ENCODE results near the gene GPATCH2L.

Gene GPATCH2L

GRCh38 chr14:76154539-76155126 is 2.9 kb downstream of the GPATCH2L start:
- H3K9me3 Mint-ChIP-seq, result peaks cover 8% of the 10 kb centered on the region
- H3K27me3 Mint-ChIP-seq, result no peaks in the 10 kb centered on the region
- peak overlapping the region; percentile 65 for H3K4me3 Mint-ChIP-seq
- H3K36me3 Mint-ChIP-seq (ENCODE audit: low read depth), result peaks cover 58% of the 10 kb centered on the region
- peaks cover 65% of the 10 kb centered on the region for H3K4me1 Mint-ChIP-seq
- ATAC-seq (no peak), DNase-seq (no peak)
- no peak overlapping the region for H3K27ac Mint-ChIP-seq

DNA sequence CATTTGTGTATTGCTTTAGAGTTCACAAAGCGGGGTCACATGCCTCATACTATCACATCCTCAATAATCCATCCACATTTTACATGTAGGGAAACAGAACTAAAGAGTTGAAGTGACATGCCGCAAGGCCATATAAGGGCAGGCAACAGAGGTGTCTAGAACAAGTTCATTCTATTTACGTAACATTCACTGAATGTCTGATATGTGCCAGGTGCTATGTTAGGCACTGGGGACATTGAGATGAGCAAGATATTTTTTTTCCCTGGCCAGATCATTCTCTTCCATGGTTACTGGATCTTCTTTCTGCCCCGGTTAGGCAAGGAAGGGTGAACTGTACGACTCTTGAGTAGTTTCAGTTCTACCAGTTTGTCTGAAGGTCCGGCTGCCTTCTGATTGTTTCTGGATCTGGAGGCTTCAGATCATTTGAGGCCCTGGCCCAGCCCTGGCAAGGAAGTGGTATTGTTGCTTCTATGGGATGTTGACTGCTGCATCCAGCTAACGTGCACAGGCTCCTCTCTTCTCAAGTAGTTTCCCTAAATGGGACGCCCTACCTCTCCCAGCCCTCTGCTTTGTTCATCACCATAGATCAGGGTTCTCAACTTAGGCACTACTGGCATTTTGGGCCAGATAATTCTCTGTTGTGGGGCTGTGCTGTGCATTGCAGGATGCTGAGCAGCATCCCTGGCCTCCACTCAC is 12.1 kb downstream of the GPATCH2L start:
- Mint-ChIP-seq H3K4me3 (no peak overlapping the region), H3K27ac (no peak overlapping the region), H3K9me3 (no peaks in the 10 kb centered on the region), H3K4me1 (peaks cover 8% of the 10 kb centered on the region), H3K27me3 (no peaks in the 10 kb centered on the region), H3K36me3 (ENCODE audit: low read depth) (peaks cover 57% of the 10 kb centered on the region)
- ATAC-seq (no peak), DNase-seq (no peak)

DNA sequence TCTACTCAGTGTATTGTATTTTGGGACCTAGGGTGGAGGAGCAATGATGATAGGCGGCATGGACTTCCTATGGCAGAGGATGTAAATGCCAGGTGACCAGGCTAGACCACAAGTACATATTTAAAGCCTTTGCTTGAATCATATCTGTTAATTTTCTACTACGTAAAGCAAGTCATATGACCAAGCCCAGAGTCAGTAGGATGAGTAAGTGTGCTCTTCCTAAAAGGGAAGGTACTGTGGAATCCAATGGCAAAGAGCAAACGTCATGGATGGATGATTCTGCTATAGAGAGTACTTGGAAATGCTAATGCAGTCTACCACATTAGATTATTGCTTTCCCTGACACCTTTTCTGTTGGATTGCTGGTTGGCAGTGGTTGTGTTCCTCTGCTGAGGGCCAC is 16.8 kb downstream of the GPATCH2L start:
- Mint-ChIP-seq H3K36me3 (ENCODE audit: low read depth) (peaks cover 56% of the 10 kb centered on the region), H3K4me1 (no peaks in the 10 kb centered on the region), H3K4me3 (no peak overlapping the region), H3K27ac (no peak overlapping the region), H3K27me3 (no peaks in the 10 kb centered on the region), H3K9me3 (no peaks in the 10 kb centered on the region)
- DNase-seq, result no peak
- ATAC-seq, result peak; percentile 43

DNA sequence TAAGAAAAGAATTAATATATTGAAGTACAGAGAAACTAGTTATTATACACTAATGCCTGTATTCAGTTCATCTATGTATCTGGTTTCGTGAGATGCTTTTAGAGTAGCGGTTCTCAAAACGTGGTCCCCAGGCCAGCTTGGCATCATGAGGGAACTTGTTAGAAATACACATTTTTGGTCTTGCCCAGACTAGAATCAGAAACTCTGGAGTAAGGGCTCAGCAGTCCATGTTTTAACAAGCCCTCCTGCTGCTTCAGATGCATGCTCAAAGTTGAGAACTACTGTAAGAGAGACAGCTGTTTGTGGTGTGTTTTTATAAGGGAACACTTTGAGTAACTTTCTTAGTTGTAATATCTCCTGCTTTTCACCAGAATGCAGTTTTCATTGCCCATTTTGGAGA is 18.1 kb downstream of the GPATCH2L start:
- DNase-seq (no peak), ATAC-seq (no peak)
- Mint-ChIP-seq H3K27me3 (no peaks in the 10 kb centered on the region), H3K4me1 (no peaks in the 10 kb centered on the region), H3K4me3 (no peak overlapping the region), H3K36me3 (ENCODE audit: low read depth) (peaks cover 51% of the 10 kb centered on the region), H3K9me3 (no peaks in the 10 kb centered on the region), H3K27ac (no peak overlapping the region)

GRCh38 chr14:76174982-76175381 is 23.3 kb downstream of the GPATCH2L start:
- Mint-ChIP-seq H3K4me1 (no peaks in the 10 kb centered on the region), H3K4me3 (no peak overlapping the region), H3K36me3 (ENCODE audit: low read depth) (peaks cover 52% of the 10 kb centered on the region), H3K9me3 (no peaks in the 10 kb centered on the region), H3K27me3 (no peaks in the 10 kb centered on the region), H3K27ac (no peak overlapping the region)
- no peak for DNase-seq
- no peak for ATAC-seq

GRCh38 chr14:76175942-76176341 is 24.2 kb downstream of the GPATCH2L start:
- Mint-ChIP-seq H3K36me3 (ENCODE audit: low read depth) (peaks cover 59% of the 10 kb centered on the region), H3K9me3 (no peaks in the 10 kb centered on the region), H3K4me1 (no peaks in the 10 kb centered on the region), H3K27ac (no peak overlapping the region), H3K27me3 (no peaks in the 10 kb centered on the region), H3K4me3 (no peak overlapping the region)
- no peak for ATAC-seq
- no peak for DNase-seq

GRCh38 chr14:76181546-76181945 is 29.8 kb downstream of the GPATCH2L start:
- Mint-ChIP-seq H3K27me3 (no peaks in the 10 kb centered on the region), H3K4me3 (no peak overlapping the region), H3K36me3 (ENCODE audit: low read depth) (peaks cover 69% of the 10 kb centered on the region), H3K27ac (no peak overlapping the region), H3K9me3 (no peaks in the 10 kb centered on the region), H3K4me1 (peaks cover 1% of the 10 kb centered on the region)
- ATAC-seq (no peak), DNase-seq (no peak)

DNA sequence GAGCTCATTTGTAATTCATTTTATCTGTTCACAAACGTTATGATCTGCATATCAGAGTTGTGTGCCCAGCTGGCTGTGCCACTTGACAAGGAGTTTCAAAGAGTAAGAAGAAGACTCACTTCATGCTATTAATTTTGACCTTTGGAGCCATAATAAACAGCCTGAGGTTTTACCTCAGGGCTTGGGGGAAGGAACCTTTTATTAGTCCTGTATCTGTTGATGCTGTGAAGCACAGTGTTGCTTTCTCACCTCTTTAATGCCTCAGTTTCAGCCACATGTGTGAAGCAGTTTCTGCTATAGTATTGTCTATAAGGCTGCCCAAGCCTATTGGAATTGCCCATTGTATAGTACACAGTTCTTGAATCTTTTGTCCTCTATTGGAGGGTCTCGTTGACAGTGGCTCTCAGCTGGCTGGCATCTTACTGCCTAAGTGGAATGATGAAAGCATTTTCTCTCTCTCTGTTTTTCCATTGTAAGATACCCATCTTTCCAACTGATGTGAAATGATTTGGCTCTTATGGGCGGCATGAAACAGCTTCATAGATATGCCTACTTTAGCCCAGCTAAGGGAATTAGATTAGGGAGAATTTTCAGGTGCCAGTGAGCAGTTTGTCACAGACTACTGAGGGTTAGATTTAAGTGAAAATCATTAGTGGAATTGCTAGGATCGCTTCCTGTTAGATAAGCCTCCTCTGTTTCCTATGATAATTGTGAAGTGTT is 34.7 kb downstream of the GPATCH2L start:
- DNase-seq (no peak), ATAC-seq (no peak)
- H3K27ac Mint-ChIP-seq, result no peak overlapping the region
- H3K4me1 Mint-ChIP-seq, result peaks cover 10% of the 10 kb centered on the region
- no peaks in the 10 kb centered on the region for H3K9me3 Mint-ChIP-seq
- H3K27me3 Mint-ChIP-seq, result no peaks in the 10 kb centered on the region
- no peak overlapping the region for H3K4me3 Mint-ChIP-seq
- H3K36me3 Mint-ChIP-seq (ENCODE audit: low read depth), result peaks cover 48% of the 10 kb centered on the region

GRCh38 chr14:76191297-76191696 is 39.6 kb downstream of the GPATCH2L start:
- no peaks in the 10 kb centered on the region for H3K27me3 Mint-ChIP-seq
- ATAC-seq (no peak), DNase-seq (no peak)
- H3K4me3 Mint-ChIP-seq, result no peak overlapping the region
- H3K36me3 Mint-ChIP-seq (ENCODE audit: low read depth), result peaks cover 52% of the 10 kb centered on the region
- no peaks in the 10 kb centered on the region for H3K9me3 Mint-ChIP-seq
- H3K27ac Mint-ChIP-seq, result no peak overlapping the region
- H3K4me1 Mint-ChIP-seq, result peaks cover 8% of the 10 kb centered on the region

- H3K4me3 Mint-ChIP-seq, result no peak overlapping the region
- H3K4me1 Mint-ChIP-seq, result peaks cover 8% of the 10 kb centered on the region
- H3K9me3 Mint-ChIP-seq, result no peaks in the 10 kb centered on the region
- ATAC-seq (no peak), DNase-seq (no peak)
- H3K36me3 Mint-ChIP-seq (ENCODE audit: low read depth), result peaks cover 55% of the 10 kb centered on the region
- H3K27me3 Mint-ChIP-seq, result no peaks in the 10 kb centered on the region
- no peak overlapping the region for H3K27ac Mint-ChIP-seq
Observed at GRCh38 chr14:76193696-76194095, 42.0 kb downstream of the GPATCH2L start.

- Mint-ChIP-seq H3K27me3 (no peaks in the 10 kb centered on the region), H3K27ac (no peak overlapping the region), H3K9me3 (no peaks in the 10 kb centered on the region), H3K36me3 (ENCODE audit: low read depth) (peaks cover 53% of the 10 kb centered on the region), H3K4me3 (no peak overlapping the region), H3K4me1 (peaks cover 6% of the 10 kb centered on the region)
- ATAC-seq, result no peak
- no peak for DNase-seq
Observed at GRCh38 chr14:76194327-76194726, 42.6 kb downstream of the GPATCH2L start.

DNA sequence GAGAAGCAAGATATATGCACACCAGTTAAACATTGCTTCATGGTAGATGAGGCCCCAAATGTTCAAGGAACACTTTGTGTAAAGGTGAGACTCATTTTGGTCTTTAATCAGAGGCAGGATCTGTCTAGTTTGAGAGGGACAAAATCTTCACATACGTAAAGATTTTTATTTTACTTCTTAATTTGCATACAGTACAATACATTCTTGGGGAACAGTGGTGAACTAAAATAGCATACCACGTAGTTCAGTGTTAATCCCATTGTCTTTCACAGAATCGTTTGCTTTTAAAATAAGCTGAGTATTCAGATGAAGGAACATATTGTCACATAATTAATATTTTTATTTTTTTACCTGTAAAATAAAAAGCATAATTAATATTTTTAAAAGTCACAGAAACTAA is 43.3 kb downstream of the GPATCH2L start:
- Mint-ChIP-seq H3K4me1 (peaks cover 4% of the 10 kb centered on the region), H3K36me3 (ENCODE audit: low read depth) (peaks cover 59% of the 10 kb centered on the region), H3K27ac (no peak overlapping the region), H3K27me3 (no peaks in the 10 kb centered on the region), H3K9me3 (no peaks in the 10 kb centered on the region), H3K4me3 (no peak overlapping the region)
- DNase-seq (no peak), ATAC-seq (no peak)

GRCh38 chr14:76196980-76197695 is 45.4 kb downstream of the GPATCH2L start:
- ATAC-seq, result no peak
- no peak overlapping the region for H3K27ac Mint-ChIP-seq

DNA sequence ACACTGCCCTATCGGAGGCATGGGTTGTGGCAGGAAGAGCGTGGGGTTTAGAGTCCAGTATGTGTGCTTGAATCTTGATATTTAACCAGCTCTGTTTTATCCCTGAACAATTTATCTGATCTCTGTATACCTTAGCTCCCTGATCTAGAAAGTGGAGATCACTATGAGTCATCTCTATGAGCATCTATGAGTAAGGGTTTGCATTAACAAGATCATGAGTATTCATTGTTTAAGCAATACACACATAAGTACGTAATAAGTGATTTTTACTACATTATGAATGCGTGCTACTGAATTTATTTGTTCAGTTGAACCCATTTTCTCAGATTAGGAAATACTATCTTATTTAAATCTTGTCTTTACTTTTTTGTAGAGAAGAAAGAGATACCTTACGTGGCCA is 49.4 kb downstream of the GPATCH2L start:
- Mint-ChIP-seq H3K4me1 (peaks cover 6% of the 10 kb centered on the region), H3K9me3 (no peaks in the 10 kb centered on the region), H3K36me3 (ENCODE audit: low read depth) (peaks cover 40% of the 10 kb centered on the region), H3K27me3 (no peaks in the 10 kb centered on the region), H3K27ac (no peak overlapping the region), H3K4me3 (no peak overlapping the region)
- DNase-seq, result no peak
- peak; percentile 29 for ATAC-seq

More at GRCh38 chr14:76196980-76197695, 45.4 kb downstream of the GPATCH2L start:
- Mint-ChIP-seq H3K27me3 (no peaks in the 10 kb centered on the region), H3K4me3 (no peak overlapping the region), H3K4me1 (no peaks in the 10 kb centered on the region), H3K9me3 (no peaks in the 10 kb centered on the region), H3K36me3 (ENCODE audit: low read depth) (peaks cover 59% of the 10 kb centered on the region)
- DNase-seq, result no peak

Measured in activated naive CD8-positive, alpha-beta T cell treated with anti-CD3 and anti-CD28 coated beads, Interleukin-2, amount 50 U/mL, for 24 hours (primary cell).